NOMO-1 treated with dmso at 0.1 percent for 144 hours (cell line): Measurements from ENCODE around the gene FMNL3.
"Not testable (repeated sequence)": the region's sequence is repeated elsewhere in the genome, so short reads cannot be mapped to it uniquely, and the experiment has no call there.

Experiments used
- DNase-seq: peaks from one replicate; lab custom pipeline; 2025; ENCODE audit not compliant: unreplicated experiment; lab: John Stamatoyannopoulos, UW

The FMNL3 gene

DNA sequence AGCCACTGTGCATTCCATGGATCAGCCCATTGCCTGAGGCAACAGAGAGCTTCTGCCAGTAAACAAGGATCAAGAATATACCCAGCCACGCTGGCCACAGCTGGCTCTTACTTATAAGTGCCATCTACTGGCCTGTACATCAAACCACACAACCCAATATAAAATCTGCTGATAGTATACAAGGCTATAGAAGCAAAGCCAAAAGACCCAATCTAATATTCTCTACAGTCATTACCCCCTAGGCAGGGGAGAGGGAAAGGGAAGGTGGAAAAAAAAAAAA is 97.4 kb downstream of the FMNL3 start:
- no peak for DNase-seq

DNA sequence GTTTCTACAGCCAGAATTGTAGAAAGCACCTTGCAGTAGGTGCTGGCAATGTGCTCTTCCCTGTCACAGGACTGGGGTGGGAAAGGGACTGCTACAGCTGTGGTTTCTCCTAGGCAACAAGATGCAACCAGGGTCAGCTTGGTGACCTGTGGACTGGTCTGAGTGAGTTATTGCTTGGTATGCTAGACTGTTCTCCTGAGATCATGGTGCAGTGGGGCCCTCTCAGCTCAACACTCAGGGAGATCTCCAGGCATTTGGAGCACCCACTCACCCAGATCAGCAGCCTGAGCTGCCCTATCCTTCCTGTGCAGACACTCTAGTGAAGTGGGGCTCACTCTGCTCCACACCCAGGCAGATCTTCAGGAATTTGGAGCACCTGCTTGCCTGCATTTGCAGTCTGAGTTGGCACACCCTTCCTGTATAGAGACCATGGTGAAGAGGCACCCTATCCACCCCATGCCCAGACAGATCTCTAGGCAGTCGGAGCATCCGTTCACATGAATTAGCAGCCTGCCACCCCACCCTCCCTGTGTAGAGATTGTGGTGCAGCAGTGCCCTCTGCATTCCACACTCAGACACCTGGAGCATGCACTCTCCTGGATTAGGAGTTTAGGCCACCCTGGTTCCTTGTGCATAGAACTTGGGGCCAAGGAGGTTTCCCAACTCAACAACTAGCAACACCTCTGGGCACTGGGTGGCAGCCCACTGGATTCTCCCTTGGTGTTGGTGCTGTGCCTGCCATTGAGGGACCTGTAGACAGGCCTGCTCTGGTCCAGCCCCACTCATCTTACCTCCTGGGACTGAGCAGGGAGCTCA is 97.9 kb downstream of the FMNL3 start:
- no peak for DNase-seq

GRCh38 chr12:49605539-49605938 is 101.7 kb downstream of the FMNL3 start, which contains the start of gene FAM186B:
Gene FAM186B (minus strand): TSS chr12:49605639. CDS start chr12:49605477, 162 bp downstream.
- not testable (repeated sequence) for DNase-seq

DNA sequence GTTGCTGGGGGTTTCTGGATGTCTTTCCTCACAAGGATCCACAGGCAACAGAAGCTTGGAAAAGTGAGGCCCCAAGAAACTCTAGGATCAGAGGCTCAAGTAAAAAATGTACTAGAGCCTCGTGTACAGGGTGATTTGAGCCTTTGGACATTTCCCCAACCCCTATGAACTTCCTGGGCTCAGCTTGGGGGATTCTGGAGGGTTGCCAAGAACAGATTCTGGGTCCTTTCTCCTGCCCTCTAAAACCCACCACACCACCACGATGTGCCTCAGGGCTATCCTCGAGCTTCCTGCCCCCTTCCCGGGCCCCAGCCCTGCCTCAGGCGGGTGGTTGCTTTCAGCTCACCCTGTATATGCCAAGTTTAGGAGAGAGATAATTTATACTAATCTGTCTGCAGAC is 102.3 kb downstream of the FMNL3 start:
- no peak for DNase-seq

GRCh38 chr12:49603721-49604120 is 103.5 kb downstream of the FMNL3 start:
- DNase-seq = no peak

GRCh38 chr12:49599961-49600360 is 107.2 kb downstream of the FMNL3 start:
- DNase-seq = no peak

DNA sequence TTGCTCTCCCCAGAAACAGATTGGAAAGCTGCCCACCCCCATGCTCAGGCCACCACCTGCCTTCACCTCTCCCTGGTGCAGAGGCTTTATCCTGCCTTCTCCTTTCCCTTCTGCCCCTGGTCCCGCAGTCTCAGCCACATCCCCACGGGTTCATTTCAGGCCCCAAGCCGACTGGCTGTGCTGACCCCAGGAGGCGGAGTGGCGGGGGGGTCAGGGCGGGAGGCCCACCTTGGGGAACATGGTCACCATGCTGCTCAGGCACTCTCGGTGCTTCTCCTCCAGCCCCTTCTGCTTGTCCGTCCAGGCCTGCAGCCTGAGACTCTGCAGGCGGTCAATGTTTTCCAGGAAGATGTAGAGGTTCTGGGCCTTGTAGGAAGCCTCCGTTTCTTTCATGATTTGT is 108.7 kb downstream of the FMNL3 start:
- no peak for DNase-seq

DNA sequence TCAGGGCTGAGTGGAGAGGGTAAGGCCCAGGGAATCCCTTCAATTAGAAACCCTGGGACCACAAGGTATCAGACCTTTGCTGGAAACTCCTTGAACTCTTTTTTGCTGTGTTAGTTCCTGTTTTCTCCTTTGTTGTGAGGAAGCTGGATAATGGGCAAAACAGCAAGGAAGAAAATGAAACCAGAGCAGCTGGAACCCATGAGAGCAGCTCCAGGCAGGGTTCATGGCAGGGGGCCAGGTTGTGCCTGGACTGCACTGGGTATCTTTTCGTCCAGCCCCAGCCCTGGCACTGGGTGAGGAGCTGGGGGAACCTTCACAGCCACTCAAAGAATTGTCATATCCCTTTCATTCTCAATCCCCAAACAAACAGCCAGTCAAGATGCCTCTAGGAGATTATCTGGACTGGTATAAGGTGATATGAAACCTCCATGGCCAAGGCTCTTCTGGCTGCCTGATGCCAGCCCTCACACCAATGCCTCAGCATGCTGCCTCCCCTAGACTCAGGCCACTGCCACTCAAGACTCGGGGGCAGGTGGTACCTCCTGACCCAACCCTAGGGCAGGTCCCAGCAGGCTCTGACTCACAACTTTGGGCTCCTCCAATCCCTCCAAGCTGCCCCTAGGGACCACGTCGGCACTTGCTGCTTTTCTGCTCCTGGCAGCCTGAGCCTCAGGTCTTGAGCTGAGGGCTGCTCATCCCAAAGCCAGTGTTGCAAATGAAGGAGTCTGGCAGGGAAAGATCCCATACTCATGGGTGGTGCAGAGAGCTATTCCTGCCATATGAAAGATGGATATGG is 118.3 kb downstream of the FMNL3 start:
- no peak for DNase-seq

DNA sequence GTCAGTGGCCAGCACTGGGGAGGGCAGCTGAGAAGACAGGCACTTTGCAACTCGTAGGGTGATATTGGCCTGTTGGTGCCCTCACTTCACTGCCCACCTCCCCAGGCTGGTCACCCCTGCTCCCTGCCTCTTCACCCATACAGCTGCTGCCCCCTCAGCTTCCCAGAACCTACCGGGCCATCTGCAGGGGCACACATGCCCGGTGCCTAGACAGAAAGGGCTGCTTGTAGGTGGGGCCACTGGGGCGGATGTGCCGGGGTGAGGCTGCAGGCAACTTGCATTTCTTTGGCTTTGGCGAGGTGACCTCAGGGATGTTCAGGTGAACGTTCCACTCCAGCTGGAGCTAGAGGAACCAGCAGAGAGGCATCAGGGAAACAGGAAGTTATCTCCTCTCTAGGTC is 118.9 kb downstream of the FMNL3 start:
- no peak for DNase-seq

GRCh38 chr12:49587174-49587908 is 119.9 kb downstream of the FMNL3 start:
- DNase-seq = no peak
